IPS DF 6.9 (cell line): ENCODE results near the gene TRIM41.
"Not testable (repeated sequence)": the region's sequence is repeated elsewhere in the genome, so short reads cannot be mapped to it uniquely, and the experiment has no call there.

Experiments
- DNase-seq: peaks from one replicate; pipeline ENCODE4 v3.0.0-alpha.2; 2013; ENCODE audit warnings: low read depth, low spot score
- H3K27ac ChIP-seq: one replicate; pipeline ENCODE4 v1.5.1; 2013; ENCODE audit warnings: low read length, control low read depth
- H3K27me3 ChIP-seq: 2 replicates; pipeline ENCODE4 v1.6.1; 2013; ENCODE audit warnings: mild to moderate bottlenecking, low read length; ENCODE audit not compliant: control insufficient read depth, insufficient read depth
- H3K36me3 ChIP-seq: 2 replicates; pipeline ENCODE4 v1.6.1; 2013; ENCODE audit warnings: low read length; ENCODE audit not compliant: control insufficient read depth, insufficient read depth
- H3K4me1 ChIP-seq: 2 replicates; pipeline ENCODE4 v1.6.1; 2013; ENCODE audit warnings: low read length; ENCODE audit not compliant: control insufficient read depth, insufficient read depth
- H3K4me3 ChIP-seq: 2 replicates; pipeline ENCODE4 v1.5.1; 2013; ENCODE audit warnings: mild to moderate bottlenecking, low read length
- H3K9me3 ChIP-seq: 2 replicates; pipeline ENCODE4 v1.6.1; 2013; ENCODE audit warnings: low read length, inconsistent platforms; ENCODE audit not compliant: control insufficient read depth, insufficient read depth
- WGBS: extraction: QIAGEN DNeasy Blood & Tissue Kit; methylation state at CpG from one replicate; pipeline ENCODE4 v1.1.7; 2013; ENCODE audit warnings: mixed read lengths, missing lambda C conversion rate; ENCODE audit not compliant: insufficient read length, insufficient coverage; 5-methylcytosine and 5-hydroxymethylcytosine counted together

TRIM41 gene

GRCh38 chr5:181211208-181211607 lies 11.9 kb upstream of the TRIM41 start:
- no peak for DNase-seq
- no peaks in the 10 kb centered on the region for H3K9me3 ChIP-seq
- H3K27me3 ChIP-seq: peaks cover under 1% of the 10 kb centered on the region; the same call in 1 of the 2 replicates
- H3K4me3 ChIP-seq: no peak overlapping the region
- no peak overlapping the region for H3K27ac ChIP-seq
- H3K4me1 ChIP-seq: no peaks in the 10 kb centered on the region
- H3K36me3 ChIP-seq: no peaks in the 10 kb centered on the region
- WGBS: no CpG with 5 or more reads among the region's 7 CpGs

- no peak for DNase-seq
- H3K27ac ChIP-seq: no peak overlapping the region
- no peak overlapping the region for H3K4me3 ChIP-seq
- no peaks in the 10 kb centered on the region for H3K27me3 ChIP-seq
- H3K9me3 ChIP-seq: no peaks in the 10 kb centered on the region
- H3K4me1 ChIP-seq: no peaks in the 10 kb centered on the region
- no peaks in the 10 kb centered on the region for H3K36me3 ChIP-seq
- no CpG with 5 or more reads among the region's 6 CpGs for WGBS
These were observed 11.0 kb upstream of the TRIM41 start for GRCh38 chr5:181212080-181212479.

- Histone ChIP-seq H3K4me3 (no peak overlapping the region), H3K9me3 (no peaks in the 10 kb centered on the region), H3K27me3 (no peaks in the 10 kb centered on the region), H3K27ac (no peak overlapping the region), H3K4me1 (no peaks in the 10 kb centered on the region), H3K36me3 (no peaks in the 10 kb centered on the region)
- no peak for DNase-seq
- no CpG with 5 or more reads among the region's 2 CpGs for WGBS
These were observed 10.1 kb upstream of the TRIM41 start for GRCh38 chr5:181212934-181213333.

GRCh38 chr5:181214249-181214648 lies 8.8 kb upstream of the TRIM41 start:
- H3K36me3 ChIP-seq, H3K4me3 ChIP-seq, DNase-seq, H3K9me3 ChIP-seq, H3K27ac ChIP-seq, H3K4me1 ChIP-seq, H3K27me3 ChIP-seq: not testable (repeated sequence)
- no CpG with 5 or more reads among the region's 10 CpGs for WGBS

GRCh38 chr5:181215997-181216989 lies 6.8 kb upstream of the TRIM41 start:
- Histone ChIP-seq H3K4me1 (no peaks in the 10 kb centered on the region; the same call in 1 of the 2 replicates), H3K4me3 (peak overlapping the region; percentile 27; the same call in 1 of the 2 replicates), H3K36me3 (no peaks in the 10 kb centered on the region), H3K27ac (no peak overlapping the region), H3K9me3 (no peaks in the 10 kb centered on the region), H3K27me3 (no peaks in the 10 kb centered on the region)
- WGBS: no CpG with 5 or more reads among the region's 44 CpGs
- DNase-seq: no peak

- H3K9me3 ChIP-seq: no peaks in the 10 kb centered on the region
- no peak for DNase-seq
- no peak overlapping the region for H3K27ac ChIP-seq
- peak overlapping the region; percentile 40; the same call in 1 of the 2 replicates for H3K4me3 ChIP-seq
- H3K36me3 ChIP-seq: no peaks in the 10 kb centered on the region
- no peaks in the 10 kb centered on the region; the same call in none of the 2 replicates for H3K4me1 ChIP-seq
- no peaks in the 10 kb centered on the region for H3K27me3 ChIP-seq
- WGBS: no CpG with 5 or more reads among the region's 46 CpGs
These were observed 5.8 kb upstream of the TRIM41 start for GRCh38 chr5:181217111-181217802.

GRCh38 chr5:181217803-181218062 lies 5.3 kb upstream of the TRIM41 start:
- DNase-seq: no peak
- no peaks in the 10 kb centered on the region for H3K27me3 ChIP-seq
- H3K4me3 ChIP-seq: peak overlapping the region; percentile 40; the same call in 1 of the 2 replicates
- WGBS: no CpG with 5 or more reads among the region's 13 CpGs
- H3K36me3 ChIP-seq: no peaks in the 10 kb centered on the region
- no peaks in the 10 kb centered on the region; the same call in none of the 2 replicates for H3K4me1 ChIP-seq
- H3K9me3 ChIP-seq: no peaks in the 10 kb centered on the region
- no peak overlapping the region for H3K27ac ChIP-seq

- no peaks in the 10 kb centered on the region for H3K36me3 ChIP-seq
- H3K4me1 ChIP-seq: no peaks in the 10 kb centered on the region; the same call in none of the 2 replicates
- no peaks in the 10 kb centered on the region for H3K9me3 ChIP-seq
- H3K4me3 ChIP-seq: peak overlapping the region; percentile 25; the same call in 1 of the 2 replicates
- no peak overlapping the region for H3K27ac ChIP-seq
- WGBS: no CpG with 5 or more reads among the region's 10 CpGs
- DNase-seq: no peak
- no peaks in the 10 kb centered on the region for H3K27me3 ChIP-seq
These were observed 4.3 kb upstream of the TRIM41 start for GRCh38 chr5:181218795-181219124.

GRCh38 chr5:181219262-181220177 lies 3.6 kb upstream of the TRIM41 start:
- WGBS: no CpG with 5 or more reads among the region's 49 CpGs
- H3K27ac ChIP-seq: no peak overlapping the region
- no peaks in the 10 kb centered on the region for H3K9me3 ChIP-seq
- H3K36me3 ChIP-seq: no peaks in the 10 kb centered on the region
- DNase-seq: no peak
- no peak overlapping the region for H3K4me3 ChIP-seq
- peaks cover 2% of the 10 kb centered on the region for H3K4me1 ChIP-seq
- no peaks in the 10 kb centered on the region for H3K27me3 ChIP-seq

GRCh38 chr5:181220178-181220515 lies 2.9 kb upstream of the TRIM41 start:
- Histone ChIP-seq H3K27me3 (no peaks in the 10 kb centered on the region), H3K4me3 (no peak overlapping the region), H3K4me1 (peaks cover 3% of the 10 kb centered on the region), H3K27ac (no peak overlapping the region), H3K9me3 (no peaks in the 10 kb centered on the region), H3K36me3 (no peaks in the 10 kb centered on the region)
- WGBS: no CpG with 5 or more reads among the region's 10 CpGs
- no peak for DNase-seq
